Stimulated activated CD8-positive, alpha-beta memory T cell treated with anti-CD3 and anti-CD28 coated beads, Interleukin-12 subunit alpha, Interleukin-12 subunit beta, amount 100 ng/mL, for 4 hours (primary cell): Measurements from ENCODE around the gene MLXIP.

Experiments
- DNase-seq: peaks from one replicate; pipeline ENCODE4 v3.0.0-alpha.2; 2020; ENCODE audit warnings: low read depth

The MLXIP gene

GRCh38 chr12:122079532-122080081, 1.1 kb downstream of the MLXIP start:
- DNase-seq, result no peak

GRCh38 chr12:122080149-122081082, 1.9 kb downstream of the MLXIP start:
- DNase-seq, result no peak

- no peak for DNase-seq
Measured at GRCh38 chr12:122081083-122081696, 2.6 kb downstream of the MLXIP start.

GRCh38 chr12:122081697-122082221, 3.2 kb downstream of the MLXIP start:
- no peak for DNase-seq

- DNase-seq, result no peak
Measured at GRCh38 chr12:122082621-122083356, 4.2 kb downstream of the MLXIP start.

GRCh38 chr12:122084857-122085405, 6.4 kb downstream of the MLXIP start:
- no peak for DNase-seq

- DNase-seq, result no peak
Measured at GRCh38 chr12:122085591-122085990, 7.0 kb downstream of the MLXIP start.

- DNase-seq, result no peak
Measured at GRCh38 chr12:122086116-122086515, 7.6 kb downstream of the MLXIP start.

- DNase-seq, result no peak
Measured at GRCh38 chr12:122086641-122087285, 8.2 kb downstream of the MLXIP start.

- DNase-seq, result no peak
Measured at GRCh38 chr12:122087431-122088178, 9.0 kb downstream of the MLXIP start.

- no peak for DNase-seq
Measured at GRCh38 chr12:122088179-122088810, 9.7 kb downstream of the MLXIP start.

- DNase-seq, result no peak
Measured at GRCh38 chr12:122089077-122089476, 10.5 kb downstream of the MLXIP start.

GRCh38 chr12:122090759-122091515, 12.4 kb downstream of the MLXIP start:
- no peak for DNase-seq

GRCh38 chr12:122093098-122093883, 14.7 kb downstream of the MLXIP start:
- DNase-seq, result no peak

GRCh38 chr12:122094137-122094734, 15.7 kb downstream of the MLXIP start:
- no peak for DNase-seq

GRCh38 chr12:122094735-122095631, 16.4 kb downstream of the MLXIP start:
- DNase-seq, result no peak

- no peak for DNase-seq
Measured at GRCh38 chr12:122096014-122096413, 17.5 kb downstream of the MLXIP start.
